Right renal cortex interstitium (tissue), 3 donors: ENCODE data around the gene SLC22A5. TPM values are rescaled to one million over a fixed set of nuclear protein-coding genes. Genes with fewer than 3 reads are reported as not detected.
"Not testable (repeated sequence)": the region's sequence is repeated elsewhere in the genome, so short reads cannot be mapped to it uniquely, and the experiment has no call there.

Experiments used
- DNase-seq, 3 donors: peaks; one replicate each; pipeline ENCODE4 v3.0.0-alpha.2; 2013; ENCODE audit warnings: low read depth in 3 of 3, low spot score in 2 of 3
- polyA plus RNA-seq, 3 donors: library from polyadenylated mRNA; unstranded; fragments of 120-200 nt; gene quantifications; one replicate each; pipeline ENCODE4 v1.2.1, GENCODE V29; 2013; ENCODE audit not compliant: insufficient read length in 3 of 3

SLC22A5 gene
- polyA plus RNA-seq, 3 donors = 44.1 to 52.4 (median 45.1) TPM

- no peak for DNase-seq
Measured at GRCh38 chr5:132425009-132425937, 55.8 kb downstream of the SLC22A5 start.

DNA sequence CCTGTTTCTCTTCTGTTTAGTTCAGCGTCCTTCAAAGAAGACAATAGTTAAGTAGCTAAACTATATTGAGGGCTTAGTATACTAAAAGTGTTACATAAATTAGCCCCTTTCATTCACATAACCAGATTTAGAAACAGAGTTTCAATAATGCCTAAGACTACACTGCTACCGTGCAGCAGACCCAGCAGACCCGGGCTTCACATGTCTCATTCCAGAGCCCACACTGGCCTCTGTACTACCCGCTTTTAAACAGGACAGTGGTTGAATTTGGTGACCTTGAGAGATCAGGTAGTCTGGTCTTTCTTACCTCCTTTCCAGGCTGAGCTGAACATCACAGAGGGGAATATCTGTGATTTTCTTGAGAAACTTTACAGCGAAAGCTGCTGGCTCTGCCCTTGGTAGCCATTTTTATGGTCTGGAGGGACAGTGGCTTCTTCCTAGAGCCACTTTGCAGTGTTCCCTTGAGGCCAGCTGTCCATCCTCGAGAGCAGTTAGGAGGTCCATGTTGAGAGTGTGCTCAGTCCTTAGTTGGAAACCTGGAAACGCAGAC, 56.5 kb downstream of the SLC22A5 start:
- no peak for DNase-seq

DNA sequence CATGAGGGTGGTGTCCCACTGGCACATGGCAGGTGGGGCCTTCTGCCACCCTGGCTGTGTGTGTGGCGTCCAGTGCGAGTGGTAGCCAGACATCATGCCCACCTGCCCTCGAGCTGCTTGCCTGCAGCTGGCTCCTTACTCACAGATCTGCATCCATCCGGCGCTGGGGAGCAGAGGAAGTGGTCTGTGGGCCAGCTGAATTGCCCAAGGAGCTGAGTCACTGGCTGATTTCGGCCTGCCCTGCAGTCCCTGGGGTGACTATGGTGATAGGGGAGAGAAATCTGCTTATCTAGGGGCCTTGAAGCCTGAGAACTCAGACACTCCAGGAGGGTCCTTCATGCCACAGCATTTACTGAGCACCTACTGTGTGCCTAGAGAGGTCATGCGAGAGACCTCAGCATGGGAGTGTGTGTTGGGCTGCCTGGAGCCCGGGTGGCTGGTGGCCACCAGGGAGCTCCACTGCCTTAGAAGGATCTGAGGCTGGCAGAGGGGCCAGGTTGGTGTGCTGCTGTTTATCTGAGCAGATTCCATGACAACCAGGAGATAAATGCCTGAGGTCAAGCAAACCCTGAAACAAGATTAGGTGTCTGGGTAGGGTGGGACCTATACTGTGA, 57.1 kb downstream of the SLC22A5 start:
- no peak for DNase-seq

DNA sequence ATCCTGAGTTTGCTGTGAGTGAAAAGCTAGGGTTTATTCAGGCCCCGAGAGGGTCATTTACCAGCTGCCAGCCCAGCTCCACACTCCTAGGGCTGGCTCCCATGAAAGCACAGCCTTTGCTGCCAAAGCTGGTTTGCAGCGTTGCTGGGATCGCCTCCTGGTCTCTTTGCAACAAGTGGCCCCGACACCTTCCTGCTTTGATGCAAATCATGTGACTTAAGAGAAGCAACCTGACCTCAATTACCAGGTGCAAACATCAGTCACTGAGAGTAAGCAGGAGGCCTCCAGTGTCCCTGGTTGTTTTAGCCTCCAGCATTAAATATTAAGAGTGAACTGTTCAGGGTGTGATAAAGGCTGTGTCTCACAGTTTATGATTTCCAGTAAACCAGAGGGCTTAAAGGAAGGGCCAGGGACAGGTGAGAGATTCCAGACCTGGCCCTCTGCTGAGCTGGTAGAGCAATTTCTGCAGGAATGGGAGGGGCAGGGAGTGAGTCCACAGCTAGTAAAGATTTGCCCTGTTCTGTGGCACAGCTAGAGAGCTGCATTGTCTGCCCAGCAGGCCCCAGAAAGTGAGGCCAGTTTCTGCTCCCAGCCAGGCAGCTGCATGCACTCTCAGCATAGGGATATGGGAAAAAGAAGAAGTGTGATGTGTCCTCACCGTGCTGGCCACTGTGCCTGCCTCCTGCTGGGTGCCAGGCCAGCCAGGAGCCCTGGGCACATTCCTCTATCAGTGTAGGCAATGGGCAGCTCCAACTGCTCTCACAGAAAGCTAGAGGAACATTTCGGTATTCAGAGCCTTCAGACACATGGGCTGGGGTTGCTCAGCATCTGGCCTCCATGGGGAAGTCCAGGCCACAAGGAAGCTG, 58.0 kb downstream of the SLC22A5 start:
- no peak for DNase-seq

- no peak for DNase-seq
Measured at GRCh38 chr5:132428147-132428482, 58.6 kb downstream of the SLC22A5 start.

- no peak for DNase-seq
Measured at GRCh38 chr5:132428484-132429462, 59.3 kb downstream of the SLC22A5 start.

DNA sequence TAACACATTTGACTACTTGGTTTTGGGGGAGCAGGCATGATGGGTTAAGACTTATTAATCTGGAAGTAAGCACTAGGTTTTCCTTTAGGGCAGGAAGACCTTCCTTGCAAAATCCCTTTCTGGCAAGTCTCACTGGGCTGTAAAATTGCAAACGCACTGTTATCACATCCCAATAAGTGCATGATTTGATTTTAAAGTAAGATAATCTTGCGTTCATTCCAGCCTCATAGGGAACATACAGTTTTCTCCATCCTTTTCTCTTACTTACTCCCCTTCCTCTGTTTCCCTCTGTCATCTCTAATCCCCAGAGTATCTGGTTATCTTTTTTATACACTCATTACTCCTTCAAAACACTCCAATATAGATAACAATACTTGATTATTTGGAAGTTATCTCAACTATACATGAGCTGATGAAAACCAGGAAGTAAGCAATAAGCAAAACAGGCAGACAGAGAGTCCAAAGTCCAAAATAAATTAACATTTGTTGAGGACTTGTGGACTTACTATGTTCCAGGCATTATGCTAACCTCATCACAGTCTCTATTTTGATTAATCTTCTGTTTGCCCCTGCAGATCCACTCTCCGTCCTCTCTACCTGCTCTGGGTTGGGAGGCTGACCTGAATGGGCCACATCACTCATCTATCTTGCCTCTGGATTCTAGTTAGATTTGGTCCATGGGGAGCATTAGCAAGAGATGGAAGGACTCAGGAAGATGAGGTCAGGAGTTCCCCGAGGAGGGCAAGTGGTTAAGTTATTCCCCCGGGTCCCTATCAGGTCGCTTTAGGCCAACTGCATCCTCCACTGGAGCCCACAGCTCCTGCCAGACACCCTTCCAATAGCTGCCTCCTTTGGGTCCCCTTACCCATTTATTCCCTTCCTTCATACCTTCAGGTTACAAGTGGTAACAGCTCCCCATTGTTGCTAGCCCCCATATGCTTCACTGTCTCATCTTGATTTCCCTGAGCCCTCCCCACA, 60.2 kb downstream of the SLC22A5 start:
- DNase-seq = no peak

GRCh38 chr5:132430746-132431145, 61.2 kb downstream of the SLC22A5 start:
- no peak for DNase-seq

GRCh38 chr5:132431632-132432031, 62.1 kb downstream of the SLC22A5 start:
- DNase-seq = no peak

DNA sequence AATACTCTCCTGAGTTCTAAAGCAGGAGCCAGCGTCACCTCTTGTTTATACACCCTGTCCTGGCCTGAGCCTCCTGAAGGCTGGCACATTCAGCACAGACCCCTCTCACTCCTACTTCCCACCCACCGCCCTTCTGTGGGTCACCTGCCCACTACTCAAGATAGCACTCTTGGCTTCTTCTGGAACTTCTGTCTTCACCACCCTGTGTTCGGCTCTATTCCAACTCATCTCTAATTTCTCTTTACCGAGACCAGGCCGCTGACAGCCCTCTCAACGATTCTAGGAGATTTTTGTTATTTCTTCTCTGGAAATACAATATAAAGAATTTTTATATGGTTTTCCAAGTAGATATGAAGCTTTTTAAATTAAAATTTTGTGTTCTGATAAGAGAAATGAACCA, 63.6 kb downstream of the SLC22A5 start:
- DNase-seq = no peak

GRCh38 chr5:132434416-132435286, 65.1 kb downstream of the SLC22A5 start:
- DNase-seq = no peak

- DNase-seq = no peak
Measured at GRCh38 chr5:132435447-132435846, 65.9 kb downstream of the SLC22A5 start.

- DNase-seq = no peak
Measured at GRCh38 chr5:132435886-132436285, 66.4 kb downstream of the SLC22A5 start.

- DNase-seq = no peak
Measured at GRCh38 chr5:132436936-132437335, 67.4 kb downstream of the SLC22A5 start.

DNA sequence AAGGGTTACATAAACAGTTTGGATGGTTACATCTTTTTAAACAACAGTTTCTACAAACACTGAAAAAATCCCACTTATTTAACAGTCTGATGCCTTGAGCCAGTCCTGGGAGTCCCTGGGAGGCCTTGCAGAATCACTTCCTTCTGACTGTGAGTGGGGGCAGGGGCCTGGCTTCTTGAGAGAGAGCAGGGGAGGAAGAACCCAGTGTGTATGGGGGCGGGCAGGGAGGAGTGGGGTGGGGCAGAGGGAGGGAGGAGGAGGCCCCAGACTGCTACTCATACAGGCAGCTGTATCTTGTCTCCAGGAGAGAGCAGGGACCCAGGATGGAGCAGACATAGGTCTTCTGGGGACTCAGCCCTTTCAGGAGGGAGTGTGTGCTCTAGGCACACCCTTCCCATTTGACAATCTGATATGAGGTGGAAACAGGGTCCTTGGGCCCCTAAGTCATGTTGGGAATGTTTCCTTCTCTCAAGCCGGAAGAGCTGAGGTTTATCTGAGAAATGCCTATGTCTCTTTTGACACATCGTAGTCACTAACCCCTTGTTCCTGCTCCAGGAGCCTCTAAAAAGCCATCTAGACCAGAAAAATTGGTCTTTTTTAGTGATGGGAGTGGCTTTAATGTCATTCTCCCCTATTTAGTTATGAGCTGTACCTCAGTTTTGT, 68.2 kb downstream of the SLC22A5 start:
- DNase-seq = peak in 2 of 3 donors; percentile 40 to 45

DNA sequence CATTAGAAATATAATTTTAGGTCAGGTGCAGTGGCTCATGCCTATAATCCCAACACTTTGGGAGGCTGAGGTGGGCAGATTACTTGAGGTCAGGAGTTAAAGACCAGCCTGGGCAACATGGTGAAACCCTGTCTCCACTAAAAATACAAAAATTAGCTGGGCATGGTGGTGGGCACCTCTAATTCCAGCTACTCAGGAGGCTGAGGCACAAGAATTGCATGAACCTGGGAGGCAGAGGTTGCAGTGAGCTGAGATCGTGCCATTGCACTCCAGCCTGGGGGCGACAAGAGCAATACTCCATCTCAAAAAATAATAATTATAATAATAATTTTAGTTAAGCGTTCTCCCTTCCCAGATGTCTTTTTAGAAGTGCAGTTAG, 68.7 kb downstream of the SLC22A5 start:
- DNase-seq = not testable (repeated sequence)

DNA sequence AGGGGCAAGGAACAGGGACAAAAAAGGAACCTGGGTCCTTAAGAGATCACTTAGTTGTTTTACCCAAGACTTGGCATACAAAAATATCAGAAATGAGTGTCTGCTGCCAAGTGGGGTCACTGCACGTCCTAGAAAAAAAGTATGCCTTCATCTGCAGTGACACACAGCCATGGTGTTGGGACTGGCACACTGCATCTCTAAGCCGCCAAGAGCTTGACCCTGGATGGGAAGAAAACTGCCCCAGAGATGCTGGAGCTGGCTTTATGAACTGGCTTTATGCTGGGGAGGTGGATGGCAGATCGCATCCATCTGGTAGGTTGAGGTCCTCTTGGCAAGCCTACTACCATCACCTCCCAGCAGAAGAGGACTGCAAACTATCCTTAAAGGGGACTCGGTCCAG, 69.4 kb downstream of the SLC22A5 start:
- DNase-seq = no peak
